Measurements from ENCODE around the gene ITGB8.
"Not testable (repeated sequence)": the region's sequence is repeated elsewhere in the genome, so short reads cannot be mapped to it uniquely, and the experiment has no call there.

Gene ITGB8

GRCh38 chr7:20330239-20330927, at the start of gene ITGB8:
Gene ITGB8 (plus strand): TSS chr7:20330900. CDS start chr7:20331807, 907 bp downstream.
- intact Hi-C loops (cut with DNase I) = loop anchor here (10.0 kb wide), 1 partner anchor 264 kb away; no protein-coding TSS in a partner anchor
- peak; percentile 77 to 98 (median 90) for DNase-seq

GRCh38 chr7:20282959-20283358, 47.7 kb upstream of the ITGB8 start:
- intact Hi-C loops (cut with DNase I) = no loop called here
- DNase-seq = no peak

DNA sequence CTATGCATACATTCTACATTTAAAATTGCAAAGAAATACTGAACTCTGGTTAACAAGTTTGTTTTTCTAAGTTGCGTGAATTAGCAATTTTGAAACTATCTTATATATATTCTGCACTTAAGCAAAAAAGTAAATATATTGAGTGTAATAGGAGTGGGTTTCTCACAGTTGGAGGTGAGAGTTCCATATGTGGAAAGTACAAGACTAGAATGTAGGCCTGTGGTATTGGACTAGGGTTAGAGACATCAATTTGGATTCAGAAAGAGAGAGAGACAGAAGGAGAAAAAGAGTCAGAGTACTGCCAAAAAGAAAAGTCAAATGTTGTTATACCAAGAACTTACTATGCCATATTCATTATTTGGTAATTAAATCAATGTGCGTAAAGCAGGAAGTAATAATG, 47.3 kb upstream of the ITGB8 start:
- DNase-seq = no peak
- intact Hi-C loops (cut with DNase I) = no loop called here

- no peak for DNase-seq
- intact Hi-C loops (cut with DNase I) = no loop called here
Measured at GRCh38 chr7:20284003-20284770, 46.5 kb upstream of the ITGB8 start.

DNA sequence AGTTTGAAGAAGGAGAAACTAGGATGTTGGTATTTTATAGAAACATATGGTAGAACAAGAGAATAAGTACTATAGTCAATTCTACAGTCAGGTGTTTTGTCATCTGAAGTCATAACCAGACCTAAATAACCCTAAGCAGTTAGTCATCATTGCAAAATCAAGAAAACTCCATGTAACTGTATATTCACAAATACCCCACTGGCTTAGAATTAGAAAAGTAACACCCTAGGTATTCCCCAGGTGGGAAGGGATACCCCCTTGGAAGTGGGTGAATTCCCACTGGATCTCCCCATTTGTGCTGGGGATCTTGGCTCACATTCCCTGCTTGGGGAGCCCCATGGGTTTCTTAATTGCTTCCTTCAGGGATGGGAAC, 45.9 kb upstream of the ITGB8 start:
- no peak for DNase-seq
- intact Hi-C loops (cut with DNase I) = no loop called here

DNA sequence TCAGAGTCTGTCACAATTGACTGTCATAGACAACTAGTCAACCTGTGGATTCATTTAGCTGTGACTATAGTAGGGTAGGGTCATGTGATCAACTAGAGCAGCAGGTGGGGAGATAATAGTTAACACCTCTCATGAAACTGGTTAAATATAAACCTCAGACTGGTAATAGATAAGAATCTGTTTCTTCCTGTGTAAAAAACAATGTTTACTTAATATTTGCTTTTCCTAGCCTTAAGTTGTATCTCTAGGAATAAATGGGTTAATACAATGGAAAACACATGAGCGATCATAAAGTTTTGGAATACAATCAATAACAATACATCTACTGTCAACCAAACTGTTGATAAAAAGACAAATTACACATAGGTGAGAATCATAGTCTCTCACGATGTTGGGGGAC, 43.4 kb upstream of the ITGB8 start:
- DNase-seq = no peak
- intact Hi-C loops (cut with DNase I) = no loop called here

DNA sequence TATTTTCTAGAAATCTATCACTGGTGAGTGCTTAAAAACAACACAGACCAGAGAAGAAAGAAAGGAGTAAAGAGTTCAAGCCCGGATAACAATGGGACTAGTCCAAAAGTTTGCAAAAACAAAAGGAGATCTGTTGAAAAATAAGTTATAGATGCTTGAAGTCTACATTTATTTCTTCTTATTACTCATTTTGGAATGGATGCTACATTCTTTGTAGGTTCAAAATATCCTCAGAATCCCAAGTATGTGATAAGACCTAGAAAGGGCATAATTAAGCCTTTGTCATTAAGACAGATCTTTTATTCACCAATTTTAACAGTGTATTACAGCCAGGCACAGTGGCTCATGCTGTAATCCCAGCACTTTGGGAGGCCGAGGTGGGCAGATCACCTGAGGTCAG, 42.7 kb upstream of the ITGB8 start:
- intact Hi-C loops (cut with DNase I) = no loop called here
- no peak for DNase-seq

DNA sequence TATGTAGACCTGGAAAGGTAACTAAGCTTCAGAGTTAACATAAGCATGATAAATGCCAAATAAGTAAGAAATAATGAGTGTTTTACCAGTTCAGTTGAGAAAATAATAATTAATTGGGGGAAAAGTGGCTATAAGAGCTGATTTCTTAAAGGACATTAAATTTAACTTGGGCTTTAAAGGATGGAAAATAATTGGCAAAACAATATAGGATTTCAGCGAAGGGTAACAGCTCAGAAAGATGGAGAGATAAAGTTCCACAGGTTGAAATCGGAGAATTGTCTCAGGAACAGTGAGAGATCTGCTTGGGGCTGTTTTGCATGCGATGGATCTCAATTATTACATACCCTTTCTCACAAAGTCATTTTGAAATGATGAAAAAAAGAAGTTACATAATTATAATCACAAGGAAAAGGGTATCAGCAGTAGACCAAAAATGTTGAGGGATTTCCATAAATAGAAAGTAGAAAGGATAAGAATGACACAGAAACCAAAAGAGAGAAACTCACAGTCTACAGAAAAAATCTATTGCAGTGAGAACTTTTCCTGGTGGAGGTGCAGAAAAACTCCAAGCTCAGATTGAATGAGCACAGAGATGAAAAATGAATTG, 40.1 kb upstream of the ITGB8 start:
- no peak for DNase-seq
- intact Hi-C loops (cut with DNase I) = no loop called here

DNA sequence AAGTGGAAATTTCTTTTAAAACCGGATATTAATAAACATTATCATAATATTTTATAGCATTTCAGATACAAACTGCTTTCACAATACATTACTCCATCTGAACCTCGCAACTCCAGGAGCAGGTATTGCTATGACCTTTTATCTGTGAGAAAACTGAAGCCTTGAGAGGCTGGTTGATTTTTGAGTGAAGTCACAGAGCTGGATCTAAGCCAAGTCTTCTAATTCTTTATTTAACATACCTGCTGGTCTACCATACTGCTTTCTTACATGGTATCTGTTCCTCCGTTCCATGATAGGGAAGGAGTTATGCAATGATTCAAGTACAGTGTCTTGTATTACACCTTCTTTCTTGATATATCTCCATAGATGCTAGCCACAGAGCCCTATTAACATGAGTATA, 37.4 kb upstream of the ITGB8 start:
- intact Hi-C loops (cut with DNase I) = no loop called here
- DNase-seq = no peak

GRCh38 chr7:20296444-20296843, 34.3 kb upstream of the ITGB8 start:
- intact Hi-C loops (cut with DNase I) = no loop called here

DNA sequence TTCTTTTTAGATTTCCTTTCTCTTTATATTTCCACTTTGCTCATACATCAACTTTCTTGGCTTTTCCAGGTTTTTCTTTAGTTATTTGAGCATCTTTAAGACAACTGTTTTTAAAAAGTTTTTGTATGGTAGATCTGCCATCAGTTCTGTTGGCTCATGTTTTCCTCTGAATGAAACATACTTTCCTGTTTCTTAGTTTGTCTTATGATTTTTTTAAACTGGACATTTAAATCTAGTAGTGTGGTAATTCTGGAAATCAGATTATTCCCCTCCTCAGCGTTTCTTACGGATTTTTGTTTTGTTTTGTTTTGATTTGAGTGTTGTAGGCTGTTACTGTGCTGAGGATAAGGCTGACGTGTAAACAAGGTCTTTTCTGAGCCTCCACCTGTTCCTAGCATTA, 33.8 kb upstream of the ITGB8 start:
- intact Hi-C loops (cut with DNase I) = no loop called here
- DNase-seq = no peak

More at GRCh38 chr7:20296444-20296843, 34.3 kb upstream of the ITGB8 start:
- no peak for DNase-seq

GRCh38 chr7:20298486-20298901, 32.2 kb upstream of the ITGB8 start:
- no peak for DNase-seq
- intact Hi-C loops (cut with DNase I) = no loop called here

DNA sequence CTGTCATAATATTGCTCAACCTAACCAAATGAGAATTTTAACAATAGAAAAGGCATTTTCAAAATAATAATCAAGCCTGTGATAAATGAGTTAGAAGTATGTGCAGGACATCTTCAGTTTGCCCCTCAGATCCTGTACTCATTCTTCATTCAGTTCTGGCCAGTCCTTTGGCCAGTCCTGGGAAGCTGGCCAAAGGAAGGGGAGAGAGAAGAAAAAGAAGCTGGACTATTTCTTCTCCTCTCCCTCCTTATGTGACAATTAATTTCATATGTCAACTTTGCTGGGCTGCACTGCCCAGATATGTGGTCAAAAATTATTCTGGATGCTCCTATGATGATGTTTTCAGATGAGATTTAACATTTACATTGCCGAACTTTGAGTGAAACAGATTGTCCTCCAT, 31.6 kb upstream of the ITGB8 start:
- intact Hi-C loops (cut with DNase I) = no loop called here
- no peak for DNase-seq

- no peak for DNase-seq
- intact Hi-C loops (cut with DNase I) = no loop called here
Measured at GRCh38 chr7:20299647-20300312, 30.9 kb upstream of the ITGB8 start.

DNA sequence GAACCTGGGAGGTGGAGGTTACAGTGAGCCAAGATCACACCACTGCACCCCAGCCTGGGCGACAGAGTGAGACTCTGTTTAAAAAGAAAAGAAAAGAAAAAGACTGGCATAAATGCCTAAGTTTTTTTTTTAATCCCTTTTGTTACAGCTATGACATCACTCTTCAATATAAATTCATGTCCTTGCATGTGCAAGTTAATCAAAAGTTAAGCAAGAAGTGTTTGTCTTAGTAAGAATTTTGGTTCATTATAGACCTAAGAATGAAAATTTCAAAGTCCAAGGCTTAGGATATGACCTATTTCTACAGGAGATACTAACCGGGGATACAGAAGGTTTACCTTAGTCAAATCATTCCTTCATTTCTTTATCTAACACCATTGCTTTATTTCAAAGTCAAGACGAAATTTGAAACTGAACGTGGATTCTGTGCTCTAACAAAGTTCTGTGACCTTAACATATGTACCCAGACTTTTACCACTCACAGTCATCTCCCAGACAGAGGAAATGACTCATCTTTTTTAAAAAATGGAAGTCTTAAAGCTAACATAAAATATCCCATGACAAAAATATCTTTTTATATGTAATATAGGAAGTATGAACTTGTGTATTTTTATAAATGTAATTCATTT, 29.3 kb upstream of the ITGB8 start:
- no peak for DNase-seq
- intact Hi-C loops (cut with DNase I) = no loop called here

DNA sequence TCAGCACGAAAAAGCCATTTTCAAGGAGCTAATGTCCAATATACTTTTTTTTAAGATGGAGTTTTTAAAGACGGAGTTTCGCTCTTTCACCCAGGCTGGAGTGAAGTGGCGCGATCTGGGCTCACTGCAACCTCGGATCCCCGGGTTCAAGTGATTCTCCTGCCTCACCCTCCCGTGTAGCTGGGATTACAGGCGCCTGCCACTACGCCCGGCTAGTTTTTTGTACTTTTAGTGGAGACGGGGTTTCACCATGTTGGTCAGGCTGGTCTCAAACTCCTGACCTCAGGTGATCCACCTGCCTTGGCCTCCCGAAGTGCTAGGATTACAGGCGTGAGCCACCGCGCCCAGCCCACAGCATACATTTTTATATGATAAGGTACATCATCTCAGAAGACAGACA, 28.4 kb upstream of the ITGB8 start:
- intact Hi-C loops (cut with DNase I) = not testable (repeated sequence)
- DNase-seq = peak in 1 of 10 donors; percentile 60

DNA sequence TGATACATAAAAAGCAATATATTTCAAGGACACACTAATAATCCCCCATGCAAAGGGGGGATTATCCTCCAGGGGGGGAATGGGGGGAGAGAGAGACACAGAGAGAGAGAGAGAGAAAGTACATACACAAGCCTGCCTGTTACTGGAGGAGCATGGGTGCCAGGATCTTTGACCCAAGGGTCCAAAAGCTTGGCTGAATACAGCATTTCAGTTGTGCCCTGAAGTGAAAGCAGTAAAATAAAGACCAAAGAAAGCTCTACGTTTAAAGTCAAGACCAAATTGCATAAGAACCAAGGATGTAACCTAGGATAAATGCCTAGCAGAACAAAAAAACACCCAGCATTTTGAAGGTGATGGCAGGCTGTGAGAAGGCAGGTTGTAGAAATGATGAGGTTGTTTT, 27.8 kb upstream of the ITGB8 start:
- no peak for DNase-seq
- intact Hi-C loops (cut with DNase I) = no loop called here

- intact Hi-C loops (cut with DNase I) = no loop called here
- DNase-seq = no peak
Measured at GRCh38 chr7:20304366-20304765, 26.3 kb upstream of the ITGB8 start.

- intact Hi-C loops (cut with DNase I) = loop anchor here (5.0 kb wide), 1 partner anchor 148 kb away; no protein-coding TSS in a partner anchor
- no peak for DNase-seq
Measured at GRCh38 chr7:20305726-20306125, 25.0 kb upstream of the ITGB8 start.

DNA sequence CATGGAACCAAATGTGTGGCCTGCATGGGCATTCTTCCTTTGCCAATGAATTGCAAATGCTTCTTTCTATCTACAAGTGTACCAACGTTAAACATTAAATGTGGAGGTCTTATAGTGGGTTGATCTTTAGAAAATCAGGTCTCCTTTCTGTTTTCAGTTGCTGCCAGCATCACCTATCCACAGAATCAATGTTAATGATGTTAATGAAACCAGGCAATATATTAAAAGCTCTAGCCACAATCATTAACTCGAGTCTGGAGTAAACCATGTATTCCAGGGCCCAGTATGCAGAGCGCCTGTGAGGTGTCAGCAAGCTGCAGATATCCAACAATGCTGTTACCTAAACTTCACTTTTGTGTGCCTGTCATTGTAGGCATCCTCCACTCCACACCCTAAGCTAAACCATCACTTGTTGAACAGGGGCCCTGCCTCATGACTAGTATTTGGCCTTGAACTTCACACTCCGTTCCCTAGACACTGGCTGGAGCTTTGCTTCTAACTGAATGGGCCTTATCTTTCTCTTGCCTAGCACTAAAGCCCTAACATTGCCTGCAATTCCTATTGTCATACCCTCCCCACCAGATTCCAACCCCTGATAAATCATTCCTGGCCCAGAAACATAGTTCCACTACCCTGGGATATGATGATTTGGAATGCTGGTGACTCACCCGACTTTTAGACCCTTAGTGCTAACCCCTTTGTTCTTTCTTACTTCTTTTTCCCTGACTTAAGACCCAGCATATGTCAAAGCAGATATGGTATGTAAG, 24.3 kb upstream of the ITGB8 start:
- intact Hi-C loops (cut with DNase I) = loop anchor here (5.0 kb wide), 1 partner anchor 149 kb away; no protein-coding TSS in a partner anchor
- DNase-seq = no peak
